HCT116 (cell line): ENCODE results near the gene ATP8A1. TPM values are rescaled to one million over a fixed set of nuclear protein-coding genes. Genes with fewer than 3 reads are reported as not detected.
A peak's percentile ranks its signal among the peaks of the same experiment; 100 is the strongest.

Experiments used
- ATAC-seq: fragments of 200-7000 bp; cut with Tn5 transposase; 2 replicates; pipeline ENCODE4 v1.9.1; 2020; ENCODE audit warnings: mild to moderate bottlenecking, moderate library complexity
- Bru-seq: library from RNA; stranded (reverse); fragments of 400-500 nt; gene quantifications from one replicate; lab custom pipeline; 2021; lab: Mats Ljungman, UMichigan
- BruChase-seq, 2 experiments: library from RNA; stranded (reverse); fragments of 400-500 nt; gene quantifications; one replicate each; lab custom pipeline; 2021; lab: Mats Ljungman, UMichigan
- BruUV-seq: library from RNA; stranded (reverse); fragments of 400-500 nt; replicated peaks from 2 replicates; lab custom pipeline; 2021; lab: Mats Ljungman, UMichigan
- CTCF ChIA-PET: fragments of 300-600 bp; sonication (Branson Sonifier 250); formaldehyde crosslinking; loops from one replicate; lab custom pipeline; 2021; ENCODE audit warnings: antibody characterized with exemption; lab: Charles Lee
- POLR2A ChIA-PET: fragments of 300-600, 350-600 bp; sonication (Branson Sonifier 250); formaldehyde crosslinking; loops from one replicate; lab custom pipeline; 2021; ENCODE audit warnings: antibody characterized with exemption; lab: Charles Lee
- RAD21 ChIA-PET, 2 experiments: fragments of 300-600 bp; sonication (Branson Sonifier 250); formaldehyde crosslinking; loops; one replicate each; lab custom pipeline; 2023; ENCODE audit warnings: low total read pairs in 2 of 2; ENCODE audit not compliant: uncharacterized antibody in 2 of 2, unreplicated experiment in 2 of 2, low non-redundant PET in 1 of 2; lab: Charles Lee
- DNase-seq: peaks from one replicate; pipeline ENCODE4 v3.0.0-alpha.2; 2010; ENCODE audit warnings: low read depth, low spot score
- H2AFZ ChIP-seq: fragments of 200-600 bp; shearing (Covaris generic), sonication (generic); 2 replicates; pipeline ENCODE4 v1.6.1; 2017; ENCODE audit warnings: low read depth, mixed run types, mixed read lengths, antibody characterized with exemption, low read length; ENCODE audit not compliant: poor library complexity, severe bottlenecking
- H3K27ac ChIP-seq: 2 replicates; pipeline ENCODE4 v1.5.1; 2012; ENCODE audit warnings: low read depth, low read length
- H3K27me3 ChIP-seq: fragments of 200-600 bp; sonication (generic); 2 replicates; pipeline ENCODE4 v1.6.1; 2016; ENCODE audit warnings: mixed run types, low read length, mixed read lengths; ENCODE audit not compliant: insufficient read depth
- H3K36me3 ChIP-seq, 2 experiments: fragments of 200-500 bp in 1 of 2; fragments of 200-600 bp in 1 of 2; sonication (Bioruptor generic) in 1 of 2; sonication (generic) in 1 of 2; 2 replicates each; pipeline versions ENCODE4 v1.5.1 to v1.6.1; 2014 to 2016; ENCODE audit warnings: low read length in 2 of 2, inconsistent platforms in 1 of 2, mixed read lengths in 1 of 2, mixed run types in 1 of 2; ENCODE audit not compliant: insufficient read depth in 2 of 2, control insufficient read depth in 1 of 2
- H3K4me1 ChIP-seq, 2 experiments: fragments of 200-600 bp in 1 of 2; sonication (generic) in 1 of 2; 2 replicates each; pipeline versions ENCODE4 v1.5.1 to v1.6.1; 2012 to 2017; ENCODE audit warnings: low read length in 2 of 2, inconsistent platforms in 1 of 2, mild to moderate bottlenecking in 1 of 2, mixed read lengths in 1 of 2, mixed run types in 1 of 2, moderate library complexity in 1 of 2; ENCODE audit not compliant: insufficient read depth in 2 of 2, control insufficient read depth in 1 of 2
- H3K4me2 ChIP-seq: fragments of 200-600 bp; sonication (generic); 2 replicates; pipeline ENCODE4 v1.6.1; 2017; ENCODE audit warnings: mixed run types, low read length, mixed read lengths
- H3K4me3 ChIP-seq, 2 experiments: fragments of 200-600 bp in 1 of 2; sonication (generic) in 1 of 2; replicated peaks in 1 of 2; 2 replicates each; pipeline ENCODE4 v1.5.1; 2011 to 2016; ENCODE audit warnings: low read length in 2 of 2, control low read depth in 1 of 2, low read depth in 1 of 2, mild to moderate bottlenecking in 1 of 2, mixed read lengths in 1 of 2, mixed run types in 1 of 2
- H3K79me2 ChIP-seq: fragments of 200-600 bp; sonication (generic); 2 replicates; pipeline ENCODE4 v1.6.1; 2017; ENCODE audit warnings: mild to moderate bottlenecking, mixed run types, low read length, moderate library complexity, mixed read lengths; ENCODE audit not compliant: insufficient read depth
- H3K9ac ChIP-seq: fragments of 200-600 bp; sonication (generic); 2 replicates; pipeline ENCODE4 v1.6.1; 2016; ENCODE audit warnings: low read length, mixed read lengths
- H3K9me2 ChIP-seq: fragments of 200-600 bp; sonication (generic), shearing (Covaris generic); 2 replicates; pipeline ENCODE4 v1.6.1; 2017; ENCODE audit warnings: mixed run types, mild to moderate bottlenecking, moderate library complexity; ENCODE audit not compliant: insufficient read depth
- H3K9me3 ChIP-seq, 2 experiments: fragments of 200-500 bp in 1 of 2; fragments of 200-600 bp in 1 of 2; sonication (Bioruptor generic) in 1 of 2; sonication (generic) in 1 of 2; 2 replicates each; pipeline ENCODE4 v1.6.1; 2014 to 2017; ENCODE audit warnings: low read length in 2 of 2, mixed read lengths in 2 of 2, inconsistent platforms in 1 of 2, low read depth in 1 of 2, mild to moderate bottlenecking in 1 of 2, mixed run types in 1 of 2, moderate library complexity in 1 of 2; ENCODE audit not compliant: control insufficient read depth in 1 of 2, insufficient read depth in 1 of 2
- H4K20me1 ChIP-seq: fragments of 200-600 bp; sonication (generic), shearing (Covaris generic); 2 replicates; pipeline ENCODE4 v1.6.1; 2017; ENCODE audit warnings: mixed run types, mild to moderate bottlenecking, moderate library complexity; ENCODE audit not compliant: insufficient read depth
- CEBPB ChIP-seq: IDR thresholded peaks from 2 replicates; pipeline ENCODE4 v1.6.1; 2012; ENCODE audit warnings: low read depth
- ELF1 ChIP-seq: IDR thresholded peaks from 2 replicates; pipeline ENCODE4 v1.6.1; 2012; ENCODE audit warnings: low read depth, borderline replicate concordance
- FOSL1 ChIP-seq: IDR thresholded peaks from 2 replicates; pipeline ENCODE4 v1.6.1; 2012; ENCODE audit warnings: low read depth
- JUND ChIP-seq: IDR thresholded peaks from 2 replicates; pipeline ENCODE4 v1.6.1; 2012
- MAX ChIP-seq: IDR thresholded peaks from 2 replicates; pipeline ENCODE4 v1.6.1; 2012
- POLR2A ChIP-seq: IDR thresholded peaks from 2 replicates; pipeline ENCODE4 v1.7.0; 2011; ENCODE audit warnings: borderline replicate concordance; ENCODE audit not compliant: insufficient read depth, insufficient read length; ENCODE audit errors: extremely low read depth
- POLR2AphosphoS5 ChIP-seq: IDR thresholded peaks from 2 replicates; pipeline ENCODE4 v1.6.1; 2011; ENCODE audit warnings: mild to moderate bottlenecking, low read depth, low read length, moderate library complexity
- RAD21 ChIP-seq: IDR thresholded peaks from 2 replicates; pipeline ENCODE4 v1.6.1; 2012; ENCODE audit warnings: low read depth, mild to moderate bottlenecking
- SIN3A ChIP-seq: IDR thresholded peaks from 2 replicates; pipeline ENCODE4 v1.6.1; 2012; ENCODE audit warnings: low read depth
- SP1 ChIP-seq: IDR thresholded peaks from 2 replicates; pipeline ENCODE4 v1.6.1; 2012; ENCODE audit warnings: low read depth
- SRF ChIP-seq: IDR thresholded peaks from 2 replicates; pipeline ENCODE4 v1.6.1; 2012; ENCODE audit warnings: low read depth
- TCF7L2 ChIP-seq: IDR thresholded peaks from 2 replicates; pipeline ENCODE4 v1.7.0; 2011; ENCODE audit warnings: borderline replicate concordance, inconsistent platforms; ENCODE audit not compliant: insufficient read depth, insufficient read length; ENCODE audit errors: extremely low read depth
- YY1 ChIP-seq: IDR thresholded peaks from 2 replicates; pipeline ENCODE4 v1.6.1; 2011; ENCODE audit warnings: low read length, low read depth, moderate library complexity, mild to moderate bottlenecking; ENCODE audit not compliant: insufficient replicate concordance; ENCODE audit errors: extremely low read depth
- ZBTB33 ChIP-seq: IDR thresholded peaks from 2 replicates; pipeline ENCODE4 v1.6.1; 2011; ENCODE audit warnings: mild to moderate bottlenecking, low read length, moderate library complexity; ENCODE audit not compliant: insufficient replicate concordance; ENCODE audit errors: extremely low read depth
- ZFX ChIP-seq: fragments of 450-650 bp; IDR thresholded peaks from 2 replicates; pipeline ENCODE4 v1.6.1; 2017
- intact Hi-C: fragments of 100-400 bp; cut with micrococcal nuclease; formaldehyde crosslinking; loops from 2 replicates; pipeline ENCODE4 v1.10.0; 2022
- long read RNA-seq: library from polyadenylated mRNA; unstranded; transcript quantifications from one replicate; pipeline ENCODE4 v2.0.0, GENCODE V29; 2021; ENCODE audit not compliant: unreplicated experiment
- polyA plus RNA-seq: library from polyadenylated mRNA; unstranded; fragments of >200 nt; gene quantifications from 2 replicates; pipeline ENCODE4 v1.2.1, GENCODE V29; 2012; ENCODE audit warnings: missing spikeins
- total RNA-seq: library from RNA; stranded (reverse); gene quantifications from one replicate; pipeline ENCODE4 v1.2.1, GENCODE V29; 2021; ENCODE audit not compliant: unreplicated experiment

ATP8A1 gene
- total RNA-seq (1.9 TPM), Bru-seq, nascent RNA (percentile 31 among the genes with signal in this experiment), BruChase-seq, experiment 1, labeled RNA remaining after a 6-hour chase (percentile 20 among the genes with signal in this experiment), BruChase-seq, experiment 2, labeled RNA remaining after a 2-hour chase (percentile 30 among the genes with signal in this experiment)
- 0.31 and 0.47 TPM in 2 replicates for polyA plus RNA-seq
- long read RNA-seq, partial matches to known transcripts: 1 of 1 reads
- long read RNA-seq, other reads (novel, unspliced or antisense): 0 of 1 reads

- ChIA-PET POLR2A (interaction anchor here (0.5 kb wide), 1 partner anchor 48 kb away, joined by 3 read pairs; no protein-coding TSS in a partner anchor), CTCF (interaction anchor here (0.8 to 1.4 kb wide), 2 partner anchors 88 to 137 kb away, joined by 3 read pairs; no protein-coding TSS in a partner anchor)
- Histone ChIP-seq H3K4me2 (peak within 1 kb of the TSS; percentile 91), H3K27ac (peak within 1 kb of the TSS; percentile 25; the same call in 1 of the 2 replicates), H3K27me3 (peaks cover 5% of the 10 kb centered on the region; the same call in 1 of the 2 replicates), H3K36me3 (no peaks in the 10 kb centered on the region)
- DNase-seq: peak; percentile 51
- intact Hi-C loops: loop anchor here (10.0 kb wide), 1 partner anchor 372 kb away; no protein-coding TSS in a partner anchor
- TF ChIP-seq JUND (peak; percentile 78), POLR2AphosphoS5 (peak; percentile 79), FOSL1 (no peak), ZBTB33 (no peak), RAD21 (no peak), ZFX (peak; percentile 45; the same call in 1 of the 2 replicates), SP1 (peak; percentile 88), SRF (no peak), CEBPB (no peak), MAX (no peak; the same call in 1 of the 2 replicates), ELF1 (no peak), POLR2A (peak; percentile 64), YY1 (no peak), TCF7L2 (peak; percentile 14), SIN3A (no peak)
- TF ChIP-seq, all 23 proteins: peak for 6
- no peaks in the 10 kb centered on the region for H3K79me2 ChIP-seq
- H3K4me3 ChIP-seq: peak within 1 kb of the TSS; percentile 59 to 65
- no TSS peak for BruUV-seq
- peaks cover 9 to 22% of the 10 kb centered on the region in 2 experiments; a peak in 3 of 4 replicates for H3K4me1 ChIP-seq
- no peaks in the 10 kb centered on the region for H3K9me3 ChIP-seq
- ATAC-seq: peak; percentile 93
- no peaks in the 10 kb centered on the region for H3K9me2 ChIP-seq
- no peaks in the 10 kb centered on the region for H4K20me1 ChIP-seq
- RAD21 ChIA-PET: no interaction called here
- H3K9ac ChIP-seq: peak within 1 kb of the TSS; percentile 44
- peak within 1 kb of the TSS; percentile 91 for H2AFZ ChIP-seq
Observed at GRCh38 chr4:42656944-42657792, at the start of gene ATP8A1. Gene ATP8A1, minus strand, starts transcription at chr4:42657105. Its CDS starts 232 bp downstream, at chr4:42656873.
